GM10248 (cell line): ENCODE measurements around the gene C16orf92.

ENCODE experiments used
- CTCF ChIA-PET: fragments of 300-600 bp; sonication (Branson Sonifier 250); formaldehyde crosslinking; extraction: SDS; loops from one replicate; lab custom pipeline; 2021; ENCODE audit warnings: antibody characterized with exemption; lab: Yijun Ruan, JAX
- POLR2A ChIA-PET: fragments of 350-650 bp; sonication (Branson Sonifier 250); formaldehyde crosslinking; extraction: SDS; loops from one replicate; lab custom pipeline; 2020; ENCODE audit warnings: antibody characterized with exemption; lab: Yijun Ruan, JAX
- DNase-seq: peaks from one replicate; pipeline ENCODE4 v3.0.0; 2012; ENCODE audit errors: extremely low spot score
- CTCF ChIP-seq: IDR thresholded peaks from 2 replicates; pipeline ENCODE4 v1.5.1; 2012; ENCODE audit warnings: mild to moderate bottlenecking, low read depth; ENCODE audit errors: extremely low read depth, missing control alignments, control extremely low read depth

The C16orf92 gene

DNA sequence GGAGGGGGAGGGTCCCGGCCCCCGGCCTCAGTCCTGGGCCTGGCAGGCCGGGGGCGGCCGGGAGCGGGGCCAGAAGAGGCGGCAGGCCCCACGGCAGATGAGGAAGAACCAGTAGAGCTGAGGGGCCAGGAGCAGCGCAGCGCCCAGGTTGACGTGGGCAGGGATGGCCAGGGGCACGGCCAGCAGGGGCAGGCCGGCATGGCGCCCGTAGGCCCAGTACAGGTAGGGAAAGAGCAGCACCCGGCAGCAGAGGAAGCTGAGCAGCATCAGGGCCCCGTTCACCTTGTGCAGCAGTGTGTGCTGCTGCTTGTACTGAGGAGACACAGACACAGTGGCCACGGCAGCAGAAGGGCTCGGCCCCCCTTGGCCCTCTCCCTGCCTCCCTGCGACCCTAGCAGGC lies 2.2 kb downstream of the C16orf92 start:
- ChIA-PET CTCF (interaction anchor here (3.4 kb wide), 1 partner anchor 7 kb away, joined by 18 read pairs; the partner anchor contains the start of gene TLCD3B), POLR2A (no interaction called here)
- no peak for DNase-seq

GRCh38 chr16:30025574-30025973 lies 2.6 kb downstream of the C16orf92 start:
- ChIA-PET CTCF (no interaction called here), POLR2A (no interaction called here)
- TF ChIP-seq CTCF = no peak
- no peak for DNase-seq

More for the DNA sequence above, 2.2 kb downstream of the C16orf92 start:
- TF ChIP-seq CTCF = no peak

DNA sequence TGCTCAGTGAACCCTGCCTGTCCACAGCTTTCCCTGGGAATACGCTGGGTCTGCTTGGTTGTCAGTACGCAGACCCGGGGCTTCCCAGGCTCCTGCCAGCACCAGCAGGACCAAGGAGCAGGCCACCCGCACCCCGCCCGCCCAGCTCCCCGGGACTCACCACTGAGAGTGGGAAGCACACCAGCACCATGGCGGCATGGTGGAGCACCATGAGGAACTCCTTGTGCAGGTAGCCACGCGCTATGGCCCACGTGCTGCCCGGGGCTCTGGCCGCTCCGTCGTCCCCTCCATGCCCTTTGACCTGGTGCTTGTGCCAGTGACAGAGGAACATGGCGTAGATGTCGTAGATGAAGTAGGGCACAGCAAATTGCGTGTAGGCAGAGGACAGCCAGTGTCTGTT lies 3.5 kb downstream of the C16orf92 start:
- POLR2A ChIA-PET = no interaction called here
- CTCF ChIA-PET = interaction anchor here (0.6 kb wide), 1 partner anchor 13 kb away, joined by 3 read pairs; no protein-coding TSS in a partner anchor
- no peak for DNase-seq
- TF ChIP-seq CTCF = no peak

DNA sequence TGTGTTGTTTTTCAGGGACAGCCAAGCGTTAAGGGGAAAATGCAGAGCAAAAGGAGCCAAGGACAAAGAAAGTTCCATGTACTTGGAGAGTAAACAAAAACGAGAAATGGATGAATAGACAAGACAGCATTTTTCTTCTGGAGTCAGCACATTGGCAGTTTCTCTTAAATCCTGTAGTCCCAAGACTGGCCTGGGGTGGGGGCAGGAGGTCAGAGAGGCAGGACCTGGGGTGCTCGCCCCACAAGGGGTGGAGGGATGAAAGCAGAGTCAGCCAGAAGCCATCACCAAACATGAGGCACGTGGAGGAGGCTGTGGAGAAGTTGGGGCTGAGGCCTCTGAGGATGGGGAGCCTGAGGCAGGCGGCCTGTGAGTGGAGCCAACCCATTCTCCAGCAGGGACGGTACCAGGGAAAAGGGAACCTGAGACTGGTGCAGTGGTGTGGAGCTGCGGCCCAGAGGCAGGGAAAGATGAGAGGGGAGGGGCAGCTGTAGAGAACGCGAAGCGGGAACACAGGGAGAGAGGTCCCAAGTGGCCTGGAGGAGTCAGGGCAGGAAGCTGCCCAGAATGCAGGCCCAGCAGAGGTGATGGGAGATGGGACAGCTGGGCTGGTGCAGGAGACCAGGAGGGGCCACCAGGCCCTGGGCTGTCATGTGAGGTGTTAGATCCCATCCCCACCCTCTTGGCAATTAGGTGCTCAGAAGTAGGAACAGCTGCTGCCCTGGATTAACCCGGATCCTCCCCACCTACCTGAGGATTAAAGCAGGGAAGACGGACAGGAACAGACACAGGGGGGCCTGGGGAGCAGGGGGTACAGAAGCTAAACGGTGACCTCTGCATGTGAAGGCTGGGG lies 4.8 kb downstream of the C16orf92 start:
- TF ChIP-seq CTCF = no peak
- CTCF ChIA-PET = no interaction called here
- POLR2A ChIA-PET = no interaction called here
- no peak for DNase-seq

GRCh38 chr16:30028438-30029076 lies 5.6 kb downstream of the C16orf92 start:
- ChIA-PET CTCF (no interaction called here), POLR2A (no interaction called here)
- no peak for TF ChIP-seq CTCF
- no peak for DNase-seq

GRCh38 chr16:30030011-30030685 lies 7.2 kb downstream of the C16orf92 start:
- ChIA-PET CTCF (no interaction called here), POLR2A (no interaction called here)
- TF ChIP-seq CTCF = no peak

More at GRCh38 chr16:30030011-30030685, 7.2 kb downstream of the C16orf92 start:
- no peak for DNase-seq
